DMS79 treated with DMSO at 0.1 percent for 48 hours (cell line): ENCODE data around the gene KLF6.

Experiments
- DNase-seq: peaks from one replicate; lab custom pipeline; 2025; lab: John Stamatoyannopoulos, UW

The KLF6 gene

DNA sequence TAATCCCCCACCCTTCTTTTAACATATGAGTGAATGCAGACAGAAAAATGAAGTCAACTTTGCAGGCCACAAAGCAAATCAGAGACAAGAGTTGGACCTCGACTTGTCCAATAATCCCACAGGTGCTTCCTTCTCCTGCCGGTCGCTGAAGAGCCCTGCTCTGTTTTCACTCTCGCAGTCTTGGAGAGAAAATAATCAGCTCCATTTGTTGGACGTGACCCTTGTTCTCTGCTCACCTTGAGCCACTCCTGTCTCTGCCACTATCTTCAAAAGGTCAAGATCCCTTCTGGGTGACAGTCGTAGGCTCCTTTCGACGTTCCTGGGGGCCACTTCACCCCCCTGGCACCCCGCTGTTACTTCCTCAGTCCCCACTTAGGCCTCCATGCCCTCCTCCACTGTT is 2.8 kb upstream of the KLF6 start:
- no peak for DNase-seq

DNA sequence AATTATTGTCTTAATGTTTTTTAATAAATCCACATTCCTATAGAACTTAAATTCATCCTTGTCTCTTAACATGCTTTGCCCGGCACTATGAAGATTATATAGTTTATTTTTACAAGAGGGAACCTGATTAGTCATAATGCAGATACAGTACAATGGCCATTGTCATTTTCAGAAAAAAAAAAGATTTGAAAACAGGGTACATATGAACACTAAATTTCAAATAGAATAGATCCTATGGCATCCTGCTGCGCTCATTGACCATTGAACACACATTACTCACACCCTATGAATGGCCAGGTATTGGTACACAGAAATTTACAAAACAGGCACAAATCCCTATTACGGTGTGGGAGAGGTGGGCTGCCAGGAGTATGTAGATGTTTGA is 2.0 kb upstream of the KLF6 start:
- DNase-seq: no peak

DNA sequence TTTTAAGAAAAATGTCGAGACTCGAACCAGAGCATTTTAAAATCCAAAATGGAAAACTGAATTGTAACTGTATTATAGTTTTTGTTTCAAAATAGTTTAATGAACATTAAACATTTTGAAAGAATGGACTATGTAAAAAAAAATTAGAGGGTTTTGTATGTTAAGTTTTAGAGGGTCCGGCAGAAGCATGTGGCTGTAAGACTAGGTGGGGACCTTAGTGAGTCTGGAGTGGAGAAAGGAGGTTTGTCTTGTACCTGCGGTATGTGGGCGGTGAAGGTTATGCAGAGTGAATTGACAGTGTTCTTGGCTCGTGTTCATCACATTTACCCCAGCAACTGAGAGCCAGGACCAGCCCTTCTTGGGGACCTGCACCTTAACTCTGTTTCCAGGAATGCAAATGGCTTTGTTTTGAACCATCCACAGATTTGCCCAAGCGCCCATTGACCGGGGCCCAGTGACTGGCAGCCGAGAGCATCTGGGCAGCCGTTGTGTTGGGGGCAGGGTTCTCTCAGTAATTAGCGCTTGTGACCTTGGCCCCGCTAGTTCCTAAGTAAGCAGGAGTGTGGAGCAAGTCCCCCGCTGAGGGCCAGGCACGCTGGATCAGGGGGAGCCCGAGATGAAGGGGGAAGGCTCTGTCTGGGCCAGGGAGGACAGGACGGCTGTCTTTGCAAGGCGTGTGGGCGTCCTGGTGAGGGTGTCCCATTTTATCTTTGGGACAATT is 1.4 kb upstream of the KLF6 start:
- DNase-seq: no peak

GRCh38 chr10:3785851-3786271 is 852 bp upstream of the KLF6 start:
- DNase-seq: no peak

DNA sequence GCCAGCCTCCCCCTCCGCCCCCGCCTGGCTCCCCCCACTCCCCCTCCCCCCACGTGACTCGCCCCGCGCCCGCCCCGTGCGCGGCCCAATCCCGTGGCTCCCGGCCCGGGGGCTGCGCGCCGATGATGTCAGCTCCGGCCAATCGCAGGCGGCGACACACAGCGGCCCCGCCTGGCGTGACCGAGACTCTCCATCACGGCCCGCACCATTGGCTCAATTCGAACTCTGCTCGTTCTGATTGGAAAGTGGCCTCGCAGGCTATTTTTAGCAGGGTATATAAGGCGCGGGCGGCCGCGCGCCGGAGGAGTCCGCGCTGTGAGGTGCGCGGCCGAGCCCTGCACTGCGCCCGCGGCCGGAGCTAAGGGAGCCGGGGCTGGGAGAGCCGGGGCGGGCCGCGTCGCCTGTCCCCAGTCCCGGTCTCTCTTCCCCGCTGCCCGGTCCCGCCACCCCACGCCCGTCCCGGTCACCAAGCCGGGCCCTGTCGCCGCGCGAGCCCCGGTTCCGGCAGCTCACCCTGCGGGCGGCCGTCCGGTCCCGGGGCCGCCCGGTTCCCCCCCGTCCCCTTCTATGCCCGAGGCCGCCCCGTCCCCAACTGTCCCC is 342 bp upstream of the KLF6 start:
- DNase-seq: peak; percentile 74

DNA sequence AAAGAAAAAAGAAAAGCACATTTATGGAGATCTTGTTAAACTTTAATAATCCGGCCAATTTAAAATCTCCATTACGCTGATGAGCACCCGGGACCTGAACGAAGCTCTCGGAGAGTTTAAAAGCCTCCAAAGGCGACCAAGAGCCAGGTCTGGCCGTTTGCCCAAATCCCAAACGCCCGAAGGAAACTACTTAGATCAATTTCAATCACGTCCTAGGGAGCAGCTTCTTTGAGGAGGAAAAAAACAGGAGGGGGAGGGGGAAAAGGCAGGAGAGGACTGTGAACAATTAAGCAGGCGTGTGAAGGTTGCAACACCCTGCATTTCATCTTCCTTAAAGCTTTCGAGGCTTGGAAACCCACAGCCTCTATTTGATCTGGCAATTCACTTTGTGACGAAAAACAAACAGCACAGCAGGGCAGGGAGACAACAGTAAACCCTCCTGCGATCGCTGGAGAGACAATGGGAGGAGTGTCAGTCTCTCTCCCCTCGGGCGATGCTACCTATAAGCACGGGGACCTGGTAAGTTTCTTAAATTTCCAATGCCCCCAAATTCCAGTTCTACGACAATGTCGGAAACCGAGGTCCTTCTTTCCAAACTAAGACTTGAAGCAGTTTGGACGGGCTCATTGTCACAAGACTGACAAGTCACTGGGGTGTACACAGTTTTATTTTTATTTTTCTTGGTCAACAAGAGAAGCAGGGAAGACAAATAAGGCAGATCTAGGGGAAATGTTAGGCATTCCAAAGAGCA is 1.2 kb downstream of the KLF6 start:
- DNase-seq: peak; percentile 45

- no peak for DNase-seq
Measured at GRCh38 chr10:3783316-3783681, 1.7 kb downstream of the KLF6 start.

GRCh38 chr10:3782451-3783315 is 2.3 kb downstream of the KLF6 start:
- DNase-seq: no peak

- DNase-seq: no peak
Measured at GRCh38 chr10:3782146-3782450, 2.9 kb downstream of the KLF6 start.

DNA sequence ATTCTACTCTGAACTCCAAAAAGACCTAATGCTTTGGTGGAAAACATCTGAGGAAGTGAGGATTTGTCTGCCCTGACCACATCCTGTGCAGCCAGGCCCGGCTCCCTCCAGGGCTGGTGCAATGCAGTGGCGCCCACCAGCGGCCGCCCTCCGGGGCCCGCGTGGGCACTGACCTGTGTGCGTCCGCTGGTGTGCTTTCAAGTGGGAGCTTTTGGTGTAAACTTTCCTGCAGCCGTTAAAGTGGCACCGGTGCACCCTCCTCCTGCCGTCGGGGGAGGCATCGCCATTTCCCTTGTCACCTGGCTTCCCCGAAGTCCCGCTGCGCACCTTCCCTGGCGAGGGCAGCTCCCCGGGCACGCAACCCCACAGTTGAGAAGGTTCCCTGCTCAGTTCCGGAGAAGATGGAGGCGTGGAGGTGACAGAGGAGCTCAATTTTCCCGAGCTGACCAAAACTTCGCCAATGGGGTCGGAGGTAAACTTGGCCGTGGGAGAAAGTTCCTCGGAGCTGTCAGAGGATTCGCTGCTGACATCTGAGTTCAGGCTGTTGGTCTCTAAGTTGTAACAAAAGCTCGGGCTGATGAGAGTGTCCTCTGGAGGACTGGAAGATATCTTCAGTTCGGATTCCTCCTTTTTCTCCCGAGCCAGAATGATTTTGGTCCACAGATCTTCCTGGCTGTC is 3.4 kb downstream of the KLF6 start:
- no peak for DNase-seq

DNA sequence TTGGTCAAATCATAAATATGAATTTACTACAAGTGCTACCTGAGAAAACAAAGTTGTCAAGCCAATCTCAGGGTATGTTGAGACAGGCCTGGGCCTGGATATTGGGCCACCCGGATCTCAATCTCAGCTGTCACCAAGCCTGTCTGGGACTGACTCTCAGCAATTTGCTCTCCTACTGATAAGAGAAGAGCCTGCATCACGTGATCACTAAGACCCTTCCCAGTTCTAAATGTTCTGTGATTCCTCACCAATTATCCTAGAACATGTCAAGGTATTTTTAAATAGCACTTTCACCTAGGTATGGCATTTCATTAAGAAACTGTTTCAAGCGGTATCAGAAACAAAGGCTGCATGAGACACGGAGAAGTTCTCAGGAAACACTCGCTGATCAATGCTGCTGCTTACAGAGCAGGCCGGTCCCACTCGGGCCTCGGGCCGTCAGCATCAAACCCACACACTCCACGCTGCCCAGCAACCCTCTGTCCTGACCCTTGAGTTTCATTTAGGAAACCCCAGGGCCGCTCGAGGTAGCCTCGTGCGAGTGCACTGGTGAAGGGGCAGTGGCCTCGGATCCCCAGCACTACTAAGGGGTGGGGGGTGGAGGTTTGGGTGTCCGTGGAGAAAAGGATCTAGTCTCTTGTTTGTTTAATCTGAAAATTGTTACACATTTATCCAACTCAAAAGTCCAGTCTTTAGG is 4.1 kb downstream of the KLF6 start:
- no peak for DNase-seq

DNA sequence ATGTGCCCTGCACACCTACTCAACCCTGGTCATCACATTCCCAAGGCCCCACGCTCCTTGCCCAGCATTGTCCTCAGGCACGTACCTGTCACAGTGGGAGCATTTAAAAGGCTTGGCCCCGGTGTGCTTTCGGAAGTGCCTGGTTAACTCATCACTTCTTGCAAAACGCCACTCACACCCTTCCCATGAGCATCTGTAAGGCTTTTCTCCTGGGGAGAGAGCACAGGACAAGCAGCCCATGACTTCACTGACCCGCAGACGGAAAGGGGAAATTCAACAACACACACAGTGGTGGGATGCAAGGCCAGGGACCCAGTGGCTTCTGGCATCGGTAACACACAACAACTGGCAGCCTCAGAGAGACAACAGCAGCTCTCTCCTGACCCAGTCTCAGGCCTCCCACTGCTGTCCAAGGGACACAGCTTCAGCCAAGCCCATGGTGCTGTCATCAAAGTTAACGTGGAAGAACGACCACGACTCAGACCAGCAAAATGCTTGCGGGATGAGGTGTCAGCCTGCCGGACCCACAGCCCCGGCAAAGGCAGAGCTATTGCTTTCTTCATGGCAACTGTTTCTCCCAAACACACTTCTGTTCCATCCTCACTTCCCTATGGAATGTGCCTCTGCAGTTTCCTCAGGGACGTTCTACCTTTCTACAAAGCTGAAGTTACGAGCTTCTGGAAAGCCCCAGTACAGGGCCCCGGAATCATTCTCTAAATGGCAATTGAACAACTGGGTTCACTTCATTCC is 4.8 kb downstream of the KLF6 start:
- no peak for DNase-seq

DNA sequence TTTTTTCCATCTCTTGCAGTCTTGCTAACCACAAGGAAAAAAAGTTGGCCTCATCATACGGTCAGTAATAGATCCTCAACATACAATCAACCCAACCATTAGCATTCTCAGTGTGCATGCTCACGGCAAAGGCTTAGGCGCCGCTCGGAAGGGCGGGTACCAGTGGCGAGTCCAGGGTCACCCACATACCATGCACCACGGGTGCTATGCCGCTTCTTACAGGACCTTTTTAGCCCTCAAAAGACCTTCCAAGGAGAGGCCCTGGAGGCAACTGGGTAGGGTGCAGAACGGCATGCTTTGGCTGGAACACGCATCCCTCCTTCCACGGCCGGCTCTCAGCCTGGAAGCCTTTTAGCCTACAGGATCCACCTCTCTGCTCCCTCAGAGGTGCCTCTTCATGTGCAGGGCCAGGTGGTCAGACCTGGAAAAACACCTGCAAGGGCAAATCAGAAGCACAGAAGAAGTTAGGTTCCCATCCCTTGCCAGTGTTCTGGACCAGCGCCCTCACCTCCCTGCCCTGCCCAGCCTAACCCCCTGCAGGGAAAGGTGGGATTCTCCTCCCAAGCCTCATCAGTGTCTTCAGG is 5.8 kb downstream of the KLF6 start:
- DNase-seq: no peak

GRCh38 chr10:3778692-3779157 is 6.3 kb downstream of the KLF6 start:
- no peak for DNase-seq

- no peak for DNase-seq
Measured at GRCh38 chr10:3777981-3778691, 6.9 kb downstream of the KLF6 start.

DNA sequence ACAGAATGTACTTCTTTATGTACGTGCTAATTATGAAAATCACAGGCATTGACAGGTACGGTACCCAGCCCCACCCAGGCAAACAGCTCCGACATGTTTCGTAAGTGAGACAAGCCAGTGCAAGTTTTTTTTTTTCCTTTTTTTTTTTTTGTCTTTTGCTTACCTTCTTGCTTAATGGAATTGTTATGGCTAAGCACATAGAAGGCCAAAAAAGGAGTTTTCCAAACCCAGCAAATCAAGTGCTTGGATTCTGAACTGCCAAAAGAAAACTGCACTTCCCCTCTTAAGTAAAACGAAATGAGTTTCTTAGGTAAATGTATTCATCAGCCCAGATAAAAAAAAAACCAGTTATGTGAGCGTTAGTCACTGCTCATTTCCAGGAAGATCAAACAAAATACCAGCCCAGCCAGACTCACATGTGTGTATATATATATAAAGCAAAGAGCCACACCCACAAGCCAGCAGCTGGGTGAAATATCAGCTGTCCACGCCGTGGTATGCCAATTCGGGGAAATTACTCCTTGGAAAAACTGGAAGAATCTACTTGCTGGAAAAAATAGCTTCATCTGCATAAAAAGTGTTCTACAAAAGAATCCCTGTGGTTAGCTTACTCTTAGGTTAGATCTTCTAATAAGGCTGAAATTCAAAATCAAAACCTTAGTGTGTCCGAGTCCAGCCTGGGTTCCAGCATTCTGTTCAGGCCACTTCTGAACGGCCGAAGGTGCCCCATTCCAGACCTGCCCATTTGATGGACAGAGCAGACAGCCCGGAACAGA is 8.0 kb downstream of the KLF6 start:
- no peak for DNase-seq

DNA sequence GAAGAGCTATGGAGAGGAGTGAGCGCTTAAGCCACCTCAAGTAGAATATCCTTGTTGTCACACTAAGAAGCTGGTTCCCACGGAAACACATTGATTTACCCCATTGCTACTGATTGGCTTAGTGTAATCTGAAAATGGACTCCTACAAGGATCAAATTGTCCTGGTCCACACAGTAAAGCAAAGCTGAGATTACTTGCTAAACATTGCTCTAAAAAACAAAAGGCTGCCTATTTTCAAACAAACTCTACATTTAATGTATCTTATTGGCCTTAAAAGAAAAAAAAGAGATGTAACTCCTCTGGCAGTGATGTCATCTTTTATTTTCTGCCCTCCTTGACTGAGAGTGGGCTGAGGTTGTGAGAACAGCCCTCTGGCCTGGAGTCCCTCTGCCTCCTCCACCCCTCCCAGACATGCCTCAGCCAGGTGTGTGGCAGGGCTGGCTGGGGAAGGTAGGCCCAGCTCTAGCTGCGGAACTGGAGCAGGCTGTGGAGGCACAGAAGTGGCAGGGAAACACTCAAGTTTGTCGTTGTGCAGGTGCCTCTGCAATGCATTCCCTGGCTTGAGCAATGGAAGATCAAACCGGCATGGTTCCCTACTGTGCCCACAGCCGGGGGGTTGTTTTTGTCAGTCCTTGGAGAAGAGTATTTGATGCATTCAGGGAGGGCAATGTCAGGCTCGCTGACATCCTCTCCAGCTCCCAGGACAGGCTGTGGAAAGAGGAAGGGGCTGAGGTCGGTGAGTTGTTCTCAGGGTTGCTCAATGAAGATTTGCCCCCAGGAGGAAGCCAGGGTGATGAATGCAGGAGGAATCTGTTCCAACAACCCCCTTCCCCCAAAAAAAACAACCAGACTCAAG is 9.1 kb downstream of the KLF6 start:
- no peak for DNase-seq
